Activated T-helper 2 cell treated with anti-CD3 and anti-CD28 coated beads, Interferon-gamma antibody, Interleukin-2, Interleukin-4, amounts not matched to agents 10 μg/mL and 5 μg/mL and 100 μg/mL, durations not matched to agents 14 hours and 24 hours and 36 hours (primary cell): ENCODE results near the gene DLGAP1. TPM values are rescaled to one million over a fixed set of nuclear protein-coding genes. Genes with fewer than 3 reads are reported as not detected.

Experiments used
- DNase-seq: peaks from one replicate; pipeline ENCODE4 v3.0.0; 2021; ENCODE audit warnings: low spot score
- H3K27ac Mint-ChIP-seq: one replicate; pipeline ENCODE4 v1.8.0; 2021; ENCODE audit warnings: mixed read lengths
- H3K27me3 Mint-ChIP-seq: one replicate; pipeline ENCODE4 v1.8.0; 2021; ENCODE audit warnings: low read depth, mixed read lengths
- H3K36me3 Mint-ChIP-seq: one replicate; pipeline ENCODE4 v1.8.0; 2021; ENCODE audit warnings: low read depth, mixed read lengths
- H3K4me1 Mint-ChIP-seq: one replicate; pipeline ENCODE4 v1.8.0; 2021; ENCODE audit warnings: low read depth, mixed read lengths
- H3K4me3 Mint-ChIP-seq: one replicate; pipeline ENCODE4 v1.8.0; 2021; ENCODE audit warnings: low read depth, mild to moderate bottlenecking, moderate library complexity, mixed read lengths
- H3K9me3 Mint-ChIP-seq: one replicate; pipeline ENCODE4 v1.8.0; 2021; ENCODE audit warnings: mixed read lengths
- intact Hi-C: fragments of 100-400 bp; cut with micrococcal nuclease; formaldehyde crosslinking; loops from one replicate; pipeline ENCODE4 v1.15.1; 2023
- total RNA-seq: library from RNA; stranded (reverse); gene quantifications from 2 replicates; pipeline ENCODE4 v1.2.3, GENCODE V29; 2022

The DLGAP1 gene
- total RNA-seq, 1 donor from 2014 or later, result not detected

DNA sequence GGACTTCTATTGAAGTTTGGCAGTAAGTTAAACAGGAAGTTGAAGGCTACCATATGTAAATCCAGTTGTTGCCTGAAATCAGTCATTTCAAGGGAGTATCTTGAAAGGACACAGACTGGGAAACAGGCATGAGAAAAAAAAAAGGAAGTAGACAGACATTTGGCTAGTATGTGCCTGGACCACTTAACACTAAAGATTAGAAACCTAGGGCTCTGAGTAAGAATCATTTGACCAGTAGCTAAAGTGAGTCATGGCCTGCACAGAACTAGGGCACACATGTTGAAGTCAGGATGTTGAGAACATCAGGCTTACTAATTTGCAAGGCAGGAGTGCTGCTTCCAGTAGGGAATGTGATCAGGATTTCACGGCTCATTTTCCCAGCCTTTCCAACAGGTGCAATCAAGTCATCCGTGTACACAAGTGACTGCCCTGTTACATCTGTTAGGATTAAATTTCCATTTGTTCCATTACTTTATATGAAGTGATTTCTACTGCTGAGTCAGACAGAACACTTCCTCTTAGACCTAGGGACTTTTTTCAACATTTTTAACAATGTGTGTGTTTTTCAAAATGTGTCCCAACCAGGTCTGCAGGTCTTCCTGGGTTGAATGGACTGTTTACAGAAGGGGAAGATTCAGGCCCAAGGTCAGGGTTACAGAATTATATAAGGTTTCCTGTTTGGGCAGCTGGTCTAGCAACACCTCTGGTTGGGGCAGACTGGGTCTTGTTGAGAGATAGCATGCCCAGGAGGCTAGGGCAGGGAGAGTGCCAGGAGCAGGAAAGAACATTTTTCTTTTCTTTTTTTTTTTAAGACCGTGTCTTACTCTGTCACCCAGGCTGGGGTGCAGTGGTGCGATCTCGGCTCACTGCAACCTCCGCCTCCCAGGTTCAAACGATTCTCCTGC, 859.5 kb downstream of the DLGAP1 start:
- no peak for DNase-seq
- Mint-ChIP-seq H3K27ac (peak overlapping the region; percentile 98), H3K4me3 (peak overlapping the region; percentile 88), H3K4me1 (peaks cover 52% of the 10 kb centered on the region), H3K9me3 (no peaks in the 10 kb centered on the region), H3K27me3 (no peaks in the 10 kb centered on the region), H3K36me3 (peaks cover 22% of the 10 kb centered on the region)
- intact Hi-C loops, result loop anchor here (1.0 to 5.0 kb wide), 8 partner anchors 8 to 940 kb away; partner anchors contain the start of genes MYL12B and SMCHD1

DNA sequence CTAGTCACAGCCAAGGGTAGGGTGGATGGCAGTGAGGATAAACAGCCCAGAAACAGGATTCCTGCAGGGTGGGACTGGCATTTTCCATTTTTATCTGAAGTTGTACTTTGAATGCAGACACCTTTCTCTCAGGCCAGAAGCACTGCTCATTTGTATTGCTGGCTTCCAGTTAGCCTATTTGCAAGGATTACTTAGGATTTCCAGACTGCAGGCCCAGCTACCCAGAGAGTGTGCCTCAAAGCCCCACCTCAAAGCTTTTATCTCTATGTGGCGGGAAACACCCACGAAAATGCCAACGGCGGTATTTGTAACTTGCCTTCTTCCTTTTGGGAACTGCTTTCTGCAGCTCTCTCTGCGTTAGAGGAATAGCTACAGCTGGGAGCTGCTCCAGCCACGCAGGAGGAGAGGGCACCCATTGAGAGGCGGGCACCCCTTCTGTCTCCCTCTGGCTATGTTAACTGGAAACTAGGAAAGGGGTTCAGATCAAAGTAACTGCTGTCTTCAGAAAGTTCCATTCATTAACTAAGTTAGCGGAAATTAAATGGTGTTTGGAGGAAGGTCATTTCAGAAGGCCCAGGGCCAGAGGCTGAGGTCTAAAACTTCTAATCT, 860.2 kb downstream of the DLGAP1 start:
- DNase-seq, result no peak
- Mint-ChIP-seq H3K36me3 (peaks cover 22% of the 10 kb centered on the region), H3K9me3 (no peaks in the 10 kb centered on the region), H3K4me1 (peaks cover 52% of the 10 kb centered on the region), H3K4me3 (peak overlapping the region; percentile 88), H3K27ac (peak overlapping the region; percentile 98), H3K27me3 (no peaks in the 10 kb centered on the region)
- intact Hi-C loops, result loop anchor here (1.0 to 5.0 kb wide), 12 partner anchors 8 to 940 kb away; partner anchors contain the start of genes MYL12B and SMCHD1

DNA sequence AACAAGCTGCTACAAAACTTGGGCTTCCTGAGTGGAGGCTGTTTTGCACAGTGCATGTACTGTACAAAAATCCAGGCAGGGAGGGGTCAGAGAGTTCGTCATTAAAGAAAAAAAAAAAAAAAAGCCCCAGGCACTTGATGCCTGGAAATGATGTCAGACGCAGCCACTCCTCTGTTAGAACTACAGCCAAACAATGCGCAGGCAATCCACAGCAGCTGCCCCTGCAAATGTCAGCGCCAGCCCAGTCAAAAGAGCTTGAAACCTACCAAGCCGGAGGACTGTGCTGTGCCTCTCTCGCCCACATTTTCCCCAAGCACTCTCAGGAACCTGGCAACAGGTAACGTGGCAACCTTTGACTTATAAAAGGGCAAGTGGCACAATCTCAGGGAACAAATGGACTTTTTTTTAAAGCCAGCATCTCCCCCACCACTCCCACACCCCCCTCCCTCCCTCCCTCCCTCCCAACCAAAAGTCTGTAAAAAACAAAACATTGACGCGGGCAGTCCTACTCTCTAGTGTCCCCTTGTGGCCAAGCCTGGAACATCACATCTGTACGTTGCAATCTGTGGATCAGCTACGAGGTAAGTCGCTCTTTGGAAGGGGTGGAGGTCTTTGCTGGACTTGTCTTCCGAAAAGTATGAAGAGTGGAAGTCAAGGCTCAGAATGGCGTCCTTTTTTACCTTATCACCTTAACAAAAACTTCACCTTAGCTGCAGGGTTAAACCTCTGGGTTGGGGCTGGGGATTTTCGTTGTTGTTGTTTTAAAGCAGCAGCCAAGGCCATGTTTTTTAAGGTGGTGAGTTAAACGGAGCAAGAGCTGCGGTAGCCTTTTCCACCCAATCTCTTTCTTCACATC, 861.0 kb downstream of the DLGAP1 start:
- intact Hi-C loops, result loop anchor here (1.0 to 2.0 kb wide), 9 partner anchors 8 to 331 kb away; partner anchors contain the start of gene MYL12B
- Mint-ChIP-seq H3K27ac (peak overlapping the region; percentile 98), H3K27me3 (no peaks in the 10 kb centered on the region), H3K9me3 (no peaks in the 10 kb centered on the region), H3K4me1 (peaks cover 49% of the 10 kb centered on the region), H3K4me3 (peak overlapping the region; percentile 88), H3K36me3 (peaks cover 22% of the 10 kb centered on the region)
- peak; percentile 84 for DNase-seq

DNA sequence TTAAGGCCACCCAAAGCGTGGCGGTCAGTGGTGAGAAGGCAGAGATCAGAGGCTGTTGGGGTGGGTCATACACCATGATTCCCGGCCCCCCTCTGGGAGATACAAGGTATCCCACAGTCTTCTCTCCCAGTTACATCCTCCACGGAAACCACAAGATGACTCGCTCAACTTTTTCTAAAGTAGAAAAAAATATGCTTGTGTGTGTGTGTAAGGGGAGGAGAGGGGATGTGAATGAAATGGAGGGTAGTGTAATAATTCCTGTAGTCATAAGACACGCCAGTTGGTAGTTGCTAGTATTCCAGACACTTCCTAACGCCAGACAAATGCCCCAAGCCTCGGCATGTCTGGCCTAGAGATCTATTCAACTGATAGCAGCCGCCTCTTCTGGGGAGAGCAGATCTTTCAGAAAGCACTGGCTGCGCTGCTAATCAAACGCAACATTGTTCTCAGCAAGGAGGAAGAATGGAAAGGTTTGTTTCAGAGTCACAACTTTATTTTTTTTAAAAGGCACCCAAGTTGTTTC, 861.7 kb downstream of the DLGAP1 start:
- Mint-ChIP-seq H3K9me3 (no peaks in the 10 kb centered on the region), H3K27me3 (no peaks in the 10 kb centered on the region), H3K4me1 (peaks cover 48% of the 10 kb centered on the region), H3K27ac (peak overlapping the region; percentile 98), H3K36me3 (peaks cover 22% of the 10 kb centered on the region), H3K4me3 (peak overlapping the region; percentile 88)
- no peak for DNase-seq
- intact Hi-C loops, result loop anchor here (2.0 kb wide), 1 partner anchor 13 kb away; no protein-coding TSS in a partner anchor

DNA sequence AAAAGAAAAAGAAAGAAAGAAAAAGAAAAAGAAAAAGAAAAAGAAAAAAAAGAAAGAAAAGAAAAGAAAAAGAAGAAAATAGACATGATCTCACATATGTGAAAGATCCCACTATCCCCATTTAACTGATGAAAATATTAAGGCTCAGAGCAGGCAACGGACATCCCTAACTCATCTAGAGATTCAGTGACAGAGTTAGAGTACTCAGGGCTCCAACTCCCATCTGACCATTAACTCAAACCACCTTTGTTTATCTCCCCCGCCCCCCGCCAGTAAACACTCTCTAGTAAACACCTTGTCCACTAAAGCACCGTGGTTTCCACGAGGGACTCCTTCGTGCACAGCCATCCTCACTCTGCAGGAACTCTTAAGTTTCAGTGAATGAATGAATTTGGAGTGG, 862.2 kb downstream of the DLGAP1 start:
- peak overlapping the region; percentile 98 for H3K27ac Mint-ChIP-seq
- intact Hi-C loops, result loop anchor here (2.0 kb wide), 1 partner anchor 14 kb away; no protein-coding TSS in a partner anchor
- no peaks in the 10 kb centered on the region for H3K9me3 Mint-ChIP-seq
- no peak for DNase-seq
- H3K36me3 Mint-ChIP-seq, result peaks cover 19% of the 10 kb centered on the region
- H3K4me3 Mint-ChIP-seq, result peak overlapping the region; percentile 88
- H3K27me3 Mint-ChIP-seq, result no peaks in the 10 kb centered on the region
- peaks cover 47% of the 10 kb centered on the region for H3K4me1 Mint-ChIP-seq

DNA sequence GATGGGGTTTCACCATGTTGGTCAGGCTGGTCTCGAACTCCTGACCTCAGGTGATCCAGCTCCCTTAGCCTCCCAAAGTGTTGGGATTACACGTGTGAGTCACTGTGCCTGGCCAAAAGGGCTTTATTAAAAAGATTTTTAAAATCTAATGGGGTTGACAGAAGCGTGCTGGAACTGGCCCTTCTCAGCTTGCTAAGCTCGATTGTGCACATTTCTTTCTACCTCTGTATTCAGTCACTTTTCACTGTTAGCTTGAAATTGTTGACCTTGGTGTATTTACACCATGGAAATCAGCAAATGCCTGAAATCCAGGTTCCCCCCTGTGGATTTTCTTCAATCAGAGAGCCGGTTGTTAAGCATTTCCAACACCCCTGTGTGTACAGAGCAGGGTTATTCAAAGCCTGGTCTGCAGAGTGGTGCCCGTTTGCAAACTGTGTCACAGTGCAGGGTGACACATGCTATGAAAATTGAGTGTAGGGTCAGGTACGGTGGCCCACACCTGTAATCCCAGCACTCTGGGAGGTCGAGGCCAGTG, 864.9 kb downstream of the DLGAP1 start:
- Mint-ChIP-seq H3K4me1 (peaks cover 49% of the 10 kb centered on the region), H3K27me3 (no peaks in the 10 kb centered on the region), H3K9me3 (no peaks in the 10 kb centered on the region), H3K4me3 (no peak overlapping the region), H3K36me3 (no peaks in the 10 kb centered on the region), H3K27ac (no peak overlapping the region)
- intact Hi-C loops, result no loop called here
- DNase-seq, result no peak

DNA sequence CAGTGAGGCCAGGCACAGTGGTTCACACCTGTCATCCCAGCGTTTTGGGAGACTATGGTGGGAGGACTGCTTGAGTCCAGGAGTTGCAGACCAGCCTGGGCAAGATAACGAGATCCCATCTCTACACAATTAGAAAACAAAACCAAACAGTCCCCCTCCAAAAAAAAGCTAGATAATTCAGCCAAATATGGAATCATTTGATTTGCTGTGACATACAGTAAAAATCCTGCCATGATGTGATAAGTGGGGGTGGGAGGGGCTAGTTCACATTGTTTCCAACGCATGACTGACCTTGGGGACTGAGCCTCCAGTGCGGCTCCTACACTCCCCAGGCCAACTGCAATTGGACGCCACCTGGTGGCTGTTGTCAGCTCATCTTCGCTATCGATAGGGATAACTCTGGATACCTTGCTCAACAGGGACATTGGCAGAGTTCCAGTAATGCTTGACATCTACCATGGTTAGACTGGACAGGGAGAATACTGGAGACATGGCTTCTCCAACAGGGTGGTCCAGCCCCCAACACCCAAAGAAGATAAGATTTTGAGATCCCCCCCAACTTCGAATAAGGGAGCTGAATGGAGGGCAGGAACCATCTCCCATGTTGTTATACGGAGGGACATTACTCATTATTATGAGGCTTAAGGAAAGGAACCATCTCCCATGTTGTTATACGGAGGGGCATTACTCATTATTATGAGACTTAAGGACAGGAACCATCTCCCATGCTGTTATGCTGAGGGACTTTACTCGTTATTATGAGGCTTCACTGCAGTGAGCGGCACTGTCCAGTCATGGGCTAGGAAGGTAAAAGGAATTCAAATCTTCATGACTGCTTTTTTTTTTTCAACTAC, 869.2 kb downstream of the DLGAP1 start:
- peaks cover 36% of the 10 kb centered on the region for H3K4me1 Mint-ChIP-seq
- H3K27me3 Mint-ChIP-seq, result no peaks in the 10 kb centered on the region
- no peaks in the 10 kb centered on the region for H3K36me3 Mint-ChIP-seq
- H3K9me3 Mint-ChIP-seq, result no peaks in the 10 kb centered on the region
- no peak overlapping the region for H3K4me3 Mint-ChIP-seq
- intact Hi-C loops, result loop anchor here (1.0 to 10.0 kb wide), 4 partner anchors 8 to 305 kb away; no protein-coding TSS in a partner anchor
- peak; percentile 57 for DNase-seq
- peak overlapping the region; percentile 80 for H3K27ac Mint-ChIP-seq

DNA sequence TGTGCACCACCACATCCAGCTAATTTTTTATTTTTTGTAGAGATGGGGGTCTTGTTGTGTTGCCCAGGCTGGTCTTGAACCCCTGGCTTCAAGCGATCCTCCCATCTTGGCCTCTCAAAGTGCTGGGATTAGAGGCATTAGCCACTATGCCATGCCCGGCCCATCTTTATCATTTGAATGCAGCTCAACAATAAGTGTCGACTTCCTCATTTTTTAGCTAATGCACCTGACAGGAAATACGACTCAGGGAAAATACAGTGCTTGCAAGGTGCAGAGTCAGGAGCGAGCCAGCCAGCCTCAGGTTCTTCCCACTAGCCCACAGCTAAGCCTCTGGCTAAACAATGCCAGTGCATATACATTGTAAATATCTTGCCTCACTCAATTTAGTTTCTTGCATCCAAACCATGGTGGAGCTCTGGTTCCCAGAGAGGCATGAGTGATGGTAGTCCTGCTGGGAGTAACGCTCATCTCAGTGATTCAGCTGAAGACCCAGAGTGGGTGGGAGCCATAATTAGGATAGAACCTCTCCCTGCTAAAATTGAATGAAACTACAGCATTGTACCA, 870.1 kb downstream of the DLGAP1 start:
- intact Hi-C loops, result loop anchor here (5.0 to 10.0 kb wide), 2 partner anchors 43 to 60 kb away; no protein-coding TSS in a partner anchor
- Mint-ChIP-seq H3K4me3 (no peak overlapping the region), H3K4me1 (peaks cover 36% of the 10 kb centered on the region), H3K9me3 (no peaks in the 10 kb centered on the region), H3K36me3 (no peaks in the 10 kb centered on the region), H3K27ac (no peak overlapping the region), H3K27me3 (no peaks in the 10 kb centered on the region)
- no peak for DNase-seq

DNA sequence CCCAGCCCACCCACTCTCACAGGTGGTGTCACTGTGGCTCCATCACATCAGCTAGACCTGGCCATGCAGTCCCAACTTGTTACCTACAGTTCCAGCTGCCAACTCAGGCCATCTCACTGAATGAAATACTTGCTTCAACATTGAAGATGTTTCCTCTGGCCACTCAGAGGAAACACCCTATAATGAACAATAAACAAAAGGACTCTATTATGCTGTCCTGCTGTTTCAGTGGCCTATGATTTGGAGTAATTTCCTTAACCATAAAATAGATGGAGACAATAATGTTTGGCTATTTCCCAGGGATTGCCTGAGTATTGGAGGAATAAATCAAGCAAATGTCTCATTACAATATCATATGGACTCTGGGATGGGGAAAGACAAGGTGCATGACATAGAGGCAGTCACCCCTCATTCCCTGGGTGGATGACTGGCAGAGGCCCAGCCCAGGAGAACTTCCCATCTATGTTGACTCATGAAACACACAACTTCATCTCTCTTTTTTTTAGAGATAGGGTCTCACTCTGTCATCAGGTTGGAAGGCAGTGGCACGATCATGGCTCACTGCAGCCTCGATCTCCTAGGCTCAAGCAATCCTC, 870.7 kb downstream of the DLGAP1 start:
- DNase-seq, result no peak
- H3K4me1 Mint-ChIP-seq, result peaks cover 36% of the 10 kb centered on the region
- intact Hi-C loops, result loop anchor here (10.0 kb wide), 1 partner anchor 60 kb away; no protein-coding TSS in a partner anchor
- no peaks in the 10 kb centered on the region for H3K36me3 Mint-ChIP-seq
- no peak overlapping the region for H3K27ac Mint-ChIP-seq
- H3K9me3 Mint-ChIP-seq, result no peaks in the 10 kb centered on the region
- no peak overlapping the region for H3K4me3 Mint-ChIP-seq
- no peaks in the 10 kb centered on the region for H3K27me3 Mint-ChIP-seq

DNA sequence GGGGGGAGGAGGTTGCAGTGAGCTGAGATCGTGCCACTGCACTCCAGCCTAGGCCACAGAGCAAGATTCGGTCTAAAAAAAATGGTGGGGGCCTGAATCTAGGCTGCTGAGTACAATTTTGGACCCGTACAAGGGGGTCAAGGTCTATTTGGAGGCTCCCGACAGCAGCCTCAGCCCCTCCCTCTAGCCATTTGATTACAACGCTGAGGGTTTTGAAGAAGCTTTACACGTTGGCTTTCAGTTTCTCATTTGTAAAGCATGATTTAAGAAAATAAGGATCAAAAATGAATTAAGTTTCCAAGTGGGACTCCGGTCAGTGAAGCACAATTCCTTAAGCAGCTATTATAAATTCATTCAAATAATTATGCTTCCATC, 871.2 kb downstream of the DLGAP1 start:
- Mint-ChIP-seq H3K36me3 (no peaks in the 10 kb centered on the region), H3K4me1 (peaks cover 36% of the 10 kb centered on the region), H3K9me3 (no peaks in the 10 kb centered on the region), H3K27me3 (no peaks in the 10 kb centered on the region), H3K27ac (no peak overlapping the region), H3K4me3 (no peak overlapping the region)
- intact Hi-C loops, result loop anchor here (10.0 kb wide), 1 partner anchor 59 kb away; no protein-coding TSS in a partner anchor
- DNase-seq, result no peak
